Measurements from ENCODE around the gene SLC30A2. TPM values are rescaled to one million over a fixed set of nuclear protein-coding genes. Genes with fewer than 3 reads are reported as not detected.

Gene SLC30A2
- total and polyA plus RNA-seq, 11 donors = 2.9 to 18.0 (median 4.9) TPM

DNA sequence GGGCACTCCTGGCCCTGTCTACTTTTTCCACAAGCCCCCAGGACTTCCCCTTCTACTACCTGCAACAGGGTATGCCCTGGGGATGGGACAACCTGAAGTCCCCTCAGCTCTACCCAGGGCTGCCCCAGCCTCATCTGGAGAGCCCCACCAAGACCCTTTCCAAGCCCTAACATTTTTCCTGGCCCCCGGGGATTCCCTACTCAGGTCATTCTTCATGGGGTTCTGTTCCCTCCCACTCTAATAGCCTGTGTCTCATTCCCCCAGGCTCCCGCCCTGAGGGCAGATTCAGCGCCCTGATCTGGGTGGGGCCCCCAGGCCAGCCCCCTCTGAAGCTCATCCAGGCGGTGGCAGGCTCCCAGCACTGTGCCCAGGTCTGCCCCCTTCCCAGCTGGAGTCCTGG lies 14.7 kb downstream of the SLC30A2 start:
- no peak for ATAC-seq
- 80 to 93% (median 85%) methylated on average over 4 of the region's 4 CpGs for WGBS, 4 donors
- no peak overlapping the region for H3K27ac ChIP-seq
- intact Hi-C loops (cut with DNase I) = loop anchor here in 3 of 10 donors (10.0 kb wide), 2 partner anchors 204 to 284 kb away; partner anchors contain the start of genes CEP85 (in 2 of the 3) and CD52 (in 1 of the 3)
- peaks cover 0 to 12% (median 7%) of the 10 kb centered on the region in 12 donors for H3K4me1 ChIP-seq
- TF ChIP-seq CTCF (IDR thresholded peaks at IDR 0.05) (no peak), POLR2A (IDR thresholded peaks at IDR 0.05) (no peak)
- H3K4me3 ChIP-seq = no peak overlapping the region
- H3K27me3 ChIP-seq = peaks cover 0 to 7% (median 0%) of the 10 kb centered on the region in 9 donors
- no peak for DNase-seq
- H3K36me3 ChIP-seq = no peaks in the 10 kb centered on the region
- no peaks in the 10 kb centered on the region for H3K9me3 ChIP-seq

DNA sequence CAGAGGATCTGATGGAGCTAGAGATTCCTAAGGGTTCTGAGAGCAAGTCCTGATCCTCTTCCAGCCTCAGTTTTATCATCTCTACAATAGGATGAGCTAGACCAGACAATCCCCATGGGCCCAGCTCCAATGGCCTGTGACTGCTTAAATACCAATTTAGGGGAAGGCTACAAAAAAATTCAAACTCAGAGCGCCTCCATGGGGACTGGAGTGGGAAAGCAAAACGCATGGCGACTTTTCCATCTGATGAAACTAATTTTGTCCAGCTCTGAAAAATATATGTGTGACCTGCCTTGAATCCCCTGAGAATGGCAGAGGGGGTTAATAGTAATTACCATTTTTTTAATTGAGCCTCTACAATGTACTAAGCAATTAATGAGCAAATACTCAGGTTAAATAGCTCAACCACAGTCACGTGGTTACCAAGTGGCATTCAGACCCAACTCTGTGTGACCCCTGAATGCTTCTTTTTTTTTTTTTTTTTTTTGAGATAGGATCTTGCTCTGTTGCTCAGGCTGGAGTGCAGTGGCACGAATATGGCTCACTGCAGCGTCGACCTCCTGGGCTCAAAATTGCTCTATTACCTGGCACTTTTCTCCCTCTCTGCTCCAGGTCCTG lies 15.9 kb downstream of the SLC30A2 start:
- H3K27ac ChIP-seq = no peak overlapping the region
- intact Hi-C loops (cut with DNase I) = loop anchor here in 3 of 10 donors (10.0 kb wide), 2 partner anchors 205 to 285 kb away; partner anchors contain the start of genes CEP85 (in 2 of the 3) and CD52 (in 1 of the 3)
- 79 to 83% (median 81%) methylated on average over 7 of the region's 7 CpGs for WGBS, 4 donors
- H3K9me3 ChIP-seq = no peaks in the 10 kb centered on the region
- no peak for DNase-seq
- peaks cover 0 to 11% (median 5%) of the 10 kb centered on the region in 12 donors for H3K4me1 ChIP-seq
- no peak overlapping the region for H3K4me3 ChIP-seq
- no peaks in the 10 kb centered on the region for H3K36me3 ChIP-seq
- peaks cover 0 to 7% (median 0%) of the 10 kb centered on the region in 9 donors for H3K27me3 ChIP-seq
- TF ChIP-seq POLR2A (IDR thresholded peaks at IDR 0.05) (no peak), CTCF (IDR thresholded peaks at IDR 0.05) (no peak)
- ATAC-seq = no peak

- 72 to 85% (median 75%) methylated on average over 10 to 15 of the region's 15 CpGs for WGBS, 4 donors
- intact Hi-C loops (cut with DNase I) = no loop called here
Measured at GRCh38 chr1:26029054-26029863, 16.7 kb downstream of the SLC30A2 start.

More at GRCh38 chr1:26029054-26029863, 16.7 kb downstream of the SLC30A2 start:
- H3K36me3 ChIP-seq = no peaks in the 10 kb centered on the region
- H3K9me3 ChIP-seq = no peaks in the 10 kb centered on the region
- no peak overlapping the region for H3K4me3 ChIP-seq
- TF ChIP-seq POLR2A (IDR thresholded peaks at IDR 0.05) (no peak), CTCF (IDR thresholded peaks at IDR 0.05) (no peak)
- ATAC-seq = no peak
- H3K4me1 ChIP-seq = peaks cover 0 to 8% (median 0%) of the 10 kb centered on the region in 12 donors
- H3K27ac ChIP-seq = no peak overlapping the region
- no peaks in the 10 kb centered on the region for H3K27me3 ChIP-seq
- no peak for DNase-seq

Measured in heart left ventricle (tissue), 16 donors.